Amygdala (tissue), 56 donors: ENCODE measurements around the gene CEP95.
A peak's percentile ranks its signal among the peaks of the same experiment; 100 is the strongest.

Experiments used
- DNase-seq, 56 donors: peaks; one replicate each; lab custom pipeline; 2025; lab: John Stamatoyannopoulos, UW

The CEP95 gene

DNA sequence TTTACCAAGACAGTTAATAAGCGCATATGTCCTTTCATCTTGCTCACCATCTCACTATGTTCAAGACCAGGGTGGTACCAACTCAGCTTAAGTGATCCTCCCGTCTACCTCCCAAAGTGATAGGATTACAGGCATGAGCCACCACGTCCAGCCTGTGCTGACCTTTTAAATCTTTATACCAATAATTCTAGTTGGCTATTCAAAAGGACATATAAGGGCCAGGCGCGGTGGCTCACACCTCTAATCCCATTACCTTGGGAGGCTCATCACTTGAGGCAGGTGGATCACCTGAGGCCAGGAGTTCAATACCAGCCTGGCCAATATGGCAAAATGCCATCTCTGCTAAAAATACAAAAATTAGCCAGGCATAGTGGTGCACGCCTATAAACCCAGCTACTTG is 2.4 kb downstream of the CEP95 start:
- DNase-seq, result no peak

DNA sequence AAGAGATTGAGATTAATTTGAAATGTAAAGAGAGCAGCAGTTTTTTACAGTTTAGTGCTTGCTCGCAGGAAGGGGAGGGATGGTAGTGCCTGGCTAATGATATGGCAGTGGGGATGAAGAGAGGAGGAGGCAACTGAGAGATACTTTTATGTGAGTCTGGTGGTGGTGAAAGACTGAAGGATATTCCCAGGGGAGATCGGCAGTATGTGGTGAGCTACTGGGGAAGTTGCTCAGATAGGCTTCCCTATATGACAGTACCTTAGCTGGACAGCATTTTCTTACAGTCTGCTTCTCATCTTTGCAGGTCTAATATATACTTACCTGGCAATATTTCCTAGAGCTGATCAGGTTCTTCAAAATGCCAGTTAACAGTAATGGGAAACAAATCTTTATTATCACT is 8.6 kb downstream of the CEP95 start:
- no peak for DNase-seq

DNA sequence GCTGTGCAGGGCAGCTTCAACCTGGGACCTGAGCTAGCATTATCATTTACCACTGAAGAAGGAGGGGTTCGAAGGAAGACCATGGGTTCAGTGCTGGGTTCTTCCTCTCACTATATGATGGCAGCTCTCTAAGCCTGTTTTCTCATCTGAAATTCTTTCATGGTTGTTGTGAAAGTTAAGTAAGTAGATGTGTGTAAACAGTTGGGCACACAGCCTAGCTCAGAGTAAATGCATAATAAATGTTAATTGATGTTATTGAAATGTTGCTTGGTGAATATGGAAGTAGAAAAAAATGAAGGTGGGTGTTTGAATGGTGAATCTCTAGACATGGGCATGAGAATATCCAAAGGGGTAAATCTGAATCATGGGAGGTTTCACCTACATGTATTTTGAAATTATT is 9.1 kb downstream of the CEP95 start:
- no peak for DNase-seq

- DNase-seq, result no peak
Observed at GRCh38 chr17:64519601-64520000, 12.8 kb downstream of the CEP95 start.

- DNase-seq, result no peak
Observed at GRCh38 chr17:64520359-64520758, 13.6 kb downstream of the CEP95 start.

DNA sequence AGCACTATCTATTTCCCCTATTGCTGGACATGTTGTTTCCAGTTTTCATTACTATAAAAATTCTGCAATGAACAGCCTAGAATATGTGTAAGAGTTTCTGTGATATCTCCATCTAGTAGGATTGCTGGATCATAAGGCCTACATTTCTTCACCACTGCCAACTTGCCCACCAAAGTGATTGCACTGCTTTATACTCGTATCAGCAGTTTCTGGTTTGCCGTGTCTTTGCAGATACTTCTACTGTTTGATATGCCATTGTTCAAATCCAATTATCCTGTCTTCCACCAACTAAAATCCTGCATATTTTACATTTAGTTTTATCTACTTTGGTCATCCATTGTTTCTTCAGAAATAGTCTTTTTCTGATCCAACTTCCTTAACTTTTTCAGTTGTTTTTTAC is 21.1 kb downstream of the CEP95 start:
- no peak for DNase-seq

- no peak for DNase-seq
Observed at GRCh38 chr17:64529221-64529620, 22.4 kb downstream of the CEP95 start.

DNA sequence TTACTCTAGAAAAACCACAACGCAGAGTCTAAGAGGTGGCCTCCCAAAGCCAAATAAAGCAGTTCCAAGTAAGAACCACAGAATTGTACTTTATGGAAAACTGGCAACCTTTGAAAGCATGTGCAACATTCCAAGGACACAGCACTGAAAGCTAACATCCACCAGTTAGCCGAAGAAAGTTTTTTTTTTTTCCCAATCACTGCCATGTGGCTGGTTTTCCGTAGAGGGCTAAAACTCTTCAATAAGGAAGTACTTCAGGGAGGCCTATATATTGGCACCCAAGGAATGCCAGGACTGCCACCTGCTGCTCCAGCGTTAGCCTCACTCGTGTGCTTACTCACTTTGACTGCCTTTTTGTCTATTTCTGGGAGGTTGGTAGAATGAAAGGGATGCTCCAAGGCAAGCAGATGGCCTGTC is 25.2 kb downstream of the CEP95 start:
- no peak for DNase-seq

DNA sequence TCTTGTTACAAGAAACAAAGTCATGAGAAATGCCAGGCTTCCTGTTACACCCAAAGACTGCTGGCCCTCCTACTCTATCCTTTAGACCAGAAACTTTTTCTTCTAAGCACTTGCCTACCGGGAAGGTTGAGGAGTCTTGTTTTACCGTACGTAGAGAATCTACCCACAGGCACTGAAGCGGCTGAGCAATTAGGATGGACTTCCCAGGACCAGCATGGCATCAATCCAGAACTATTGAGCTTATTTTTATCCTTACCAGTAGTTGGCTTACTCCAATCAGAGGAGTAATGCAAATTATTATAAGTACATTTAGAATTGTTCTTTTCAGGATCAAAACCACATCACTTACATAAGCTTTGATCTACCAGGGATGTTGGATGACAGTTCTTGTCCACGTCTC is 25.6 kb downstream of the CEP95 start:
- no peak for DNase-seq

- DNase-seq, result no peak
Observed at GRCh38 chr17:64533784-64534183, 27.0 kb downstream of the CEP95 start.

DNA sequence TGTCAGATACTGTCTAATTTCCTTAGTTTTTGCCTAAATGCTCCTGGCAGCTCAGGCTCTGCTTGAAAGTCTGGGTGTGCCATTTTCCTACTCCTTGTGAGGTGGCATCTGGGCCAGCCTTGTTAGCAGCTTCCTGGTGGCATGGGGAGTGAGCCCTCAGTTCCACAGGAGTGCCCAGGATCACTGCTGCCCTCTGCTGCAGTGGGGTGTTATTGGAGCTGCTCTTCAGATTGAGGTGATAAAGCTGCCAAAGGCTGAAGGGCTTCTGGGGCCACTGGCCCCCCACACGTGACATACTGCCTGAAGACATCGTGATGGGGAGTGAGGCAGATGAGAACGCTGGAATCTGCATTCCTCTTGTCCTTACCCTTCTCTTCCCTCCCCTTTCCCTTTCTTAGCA is 27.4 kb downstream of the CEP95 start:
- DNase-seq, result no peak

DNA sequence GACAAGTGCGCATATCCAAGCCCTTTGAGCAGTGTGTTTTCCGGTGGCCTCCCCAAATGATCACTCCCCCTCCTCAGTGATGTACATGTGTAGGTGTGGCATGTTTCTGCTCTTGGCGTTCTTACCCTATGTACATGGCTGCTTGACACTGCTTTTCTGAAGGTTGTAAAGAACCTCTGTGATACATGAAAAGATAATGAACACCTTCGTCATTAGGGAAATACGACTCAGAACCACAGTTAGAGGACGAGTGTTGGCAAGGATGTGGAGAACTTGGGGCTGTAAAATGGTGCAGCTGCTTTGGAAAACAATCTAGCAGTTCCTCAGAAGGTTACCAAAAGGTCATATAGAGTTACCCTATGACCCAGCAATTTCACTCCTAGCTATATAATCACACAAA is 28.6 kb downstream of the CEP95 start:
- no peak for DNase-seq

- DNase-seq, result no peak
Observed at GRCh38 chr17:64536913-64537312, 30.1 kb downstream of the CEP95 start.

- DNase-seq, result no peak
Observed at GRCh38 chr17:64537488-64537887, 30.7 kb downstream of the CEP95 start.

- DNase-seq, result no peak
Observed at GRCh38 chr17:64538508-64539130, 31.8 kb downstream of the CEP95 start.

DNA sequence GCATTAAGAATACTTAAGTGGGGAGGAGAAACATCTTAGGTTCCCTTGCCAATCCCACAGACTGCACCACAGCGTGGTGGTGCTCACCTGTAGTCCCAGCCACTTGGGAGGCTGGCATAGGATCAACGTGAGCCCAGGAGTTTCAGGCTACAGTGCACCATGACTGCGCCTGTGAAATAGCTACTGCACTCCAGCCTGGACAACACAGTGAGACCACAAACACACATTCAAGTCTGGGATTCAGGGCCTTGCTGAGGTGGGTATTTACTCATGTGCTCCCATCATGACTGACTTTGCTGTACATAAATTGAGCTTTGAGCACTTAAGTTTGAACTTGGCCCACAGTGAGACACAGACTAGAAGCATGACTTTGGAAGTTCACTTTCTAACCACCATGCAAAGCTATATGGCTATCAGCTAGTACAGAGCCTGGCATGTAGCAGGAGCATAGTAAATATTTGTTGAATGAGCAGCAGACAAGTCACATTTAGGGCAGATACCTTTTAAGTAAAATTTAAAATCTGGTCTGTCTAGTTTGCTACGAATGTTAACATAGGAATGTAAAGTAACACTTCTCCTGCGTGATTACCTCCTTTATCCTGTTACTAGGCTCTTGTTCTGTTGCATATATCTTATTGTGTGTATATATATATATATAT is 33.5 kb downstream of the CEP95 start:
- DNase-seq, result no peak

DNA sequence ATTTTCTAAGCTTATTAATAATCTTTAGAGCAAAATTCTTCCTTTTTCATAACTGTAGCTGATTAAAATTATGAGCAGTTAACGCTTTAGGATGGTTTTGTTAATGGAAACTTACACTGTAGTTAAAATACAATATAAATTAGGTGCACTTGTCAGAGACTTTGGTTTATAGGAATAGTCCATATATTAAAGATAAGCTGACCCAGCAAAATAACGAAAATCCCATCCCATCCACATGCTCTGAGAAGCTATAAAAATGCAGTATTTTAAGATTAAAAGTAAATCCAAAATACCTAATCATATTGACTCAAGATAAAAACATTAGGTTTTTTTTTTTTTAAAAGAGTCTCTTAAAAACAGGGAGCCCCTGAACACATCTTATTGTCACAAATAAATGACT is 38.0 kb downstream of the CEP95 start:
- DNase-seq, result no peak

DNA sequence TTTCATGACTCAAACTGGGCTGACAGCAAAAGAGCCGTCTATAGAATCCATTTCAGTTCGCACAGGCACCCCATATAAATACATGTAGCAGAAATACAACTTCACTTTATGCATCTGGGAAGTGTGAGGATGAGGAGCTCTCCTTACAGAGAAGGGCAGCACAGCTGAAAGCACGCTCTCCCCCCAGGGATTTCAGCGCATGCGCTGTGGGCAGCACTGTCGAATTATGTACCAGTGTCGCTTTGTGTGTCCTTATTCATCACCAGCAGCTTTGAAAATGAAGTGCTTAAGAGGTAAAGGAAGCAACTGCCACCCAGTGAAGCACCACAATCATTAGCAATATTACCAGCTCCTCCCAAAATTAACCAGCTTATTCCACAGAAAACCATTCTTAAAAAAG is 39.9 kb downstream of the CEP95 start:
- peak in 21 of 56 donors; percentile 1 to 56 (median 14) for DNase-seq

- no peak for DNase-seq
Observed at GRCh38 chr17:64547319-64547718, 40.5 kb downstream of the CEP95 start.

GRCh38 chr17:64551461-64551860 is 44.7 kb downstream of the CEP95 start:
- DNase-seq, result no peak

DNA sequence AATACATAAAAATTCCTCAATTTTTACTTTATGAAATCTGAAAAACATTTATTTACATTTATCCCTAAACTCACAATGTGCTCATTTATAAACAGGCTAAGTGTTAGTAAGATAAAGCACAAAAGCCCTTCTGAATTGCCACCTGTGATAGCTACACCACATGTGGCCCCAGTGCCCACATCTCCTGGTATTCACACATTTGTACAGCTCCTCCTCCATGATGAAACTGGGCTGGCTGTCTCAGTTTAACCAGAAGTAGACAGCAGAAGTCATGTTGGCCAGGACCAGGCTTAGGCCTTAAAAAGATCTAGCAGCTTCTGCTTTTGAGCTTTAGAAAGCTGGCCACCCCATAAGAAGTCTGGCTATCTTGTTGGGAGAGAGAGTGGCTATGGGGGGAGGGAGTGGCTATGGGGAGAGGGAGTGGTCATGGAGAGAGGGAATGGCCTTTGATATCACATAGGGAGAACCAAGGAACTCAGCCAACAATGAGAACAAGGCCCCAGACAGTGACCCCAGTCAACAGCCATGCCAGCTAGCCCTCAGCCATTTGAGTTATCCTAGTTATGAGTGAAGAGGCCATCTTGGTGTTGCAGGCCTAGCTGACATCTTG is 47.4 kb downstream of the CEP95 start:
- DNase-seq, result no peak

DNA sequence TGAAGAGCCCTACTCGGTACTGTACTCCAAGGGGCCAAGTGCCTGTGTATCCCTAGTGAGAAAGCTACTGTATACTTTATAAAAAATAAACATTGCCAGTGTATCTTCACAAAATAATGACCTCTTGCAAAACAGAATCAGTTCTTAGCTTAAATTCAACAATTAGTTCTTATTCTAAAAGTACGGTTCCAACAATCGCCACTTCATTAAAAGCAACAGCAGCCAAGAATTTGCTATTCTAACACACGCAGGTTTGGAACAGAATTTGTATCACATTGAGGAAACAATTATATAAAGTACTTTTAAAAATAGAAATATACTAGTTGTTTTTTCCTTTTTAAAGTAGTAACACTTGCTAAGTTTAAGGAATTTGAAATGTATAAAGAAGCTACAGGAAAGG is 48.5 kb downstream of the CEP95 start:
- DNase-seq, result no peak
